ENCODE measurements around the gene FRG2.

DNA sequence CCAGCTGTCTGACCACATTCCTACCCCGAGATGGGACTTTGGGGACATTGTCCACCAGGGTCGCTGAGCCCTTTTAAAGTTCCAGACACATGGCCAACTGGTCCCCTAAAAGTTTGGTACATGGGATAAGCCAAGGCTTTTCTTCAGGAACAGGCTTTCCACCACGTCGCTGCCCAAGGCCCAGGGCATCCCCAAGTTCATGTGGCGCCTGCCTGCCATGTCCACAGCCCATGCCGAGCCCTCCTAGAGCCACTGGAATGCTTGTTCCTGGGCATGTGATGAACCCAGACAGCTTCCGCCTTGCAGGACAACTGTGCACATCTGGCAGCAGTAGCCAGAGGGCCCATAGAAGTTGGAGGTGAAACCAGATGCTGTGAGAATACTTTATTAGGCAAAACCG lies 45.1 kb downstream of the FRG2 start:
- TF ChIP-seq EZH2 (IDR thresholded peaks at IDR 0.05), result no peak
- TF ChIP-seq, protein P1, sequence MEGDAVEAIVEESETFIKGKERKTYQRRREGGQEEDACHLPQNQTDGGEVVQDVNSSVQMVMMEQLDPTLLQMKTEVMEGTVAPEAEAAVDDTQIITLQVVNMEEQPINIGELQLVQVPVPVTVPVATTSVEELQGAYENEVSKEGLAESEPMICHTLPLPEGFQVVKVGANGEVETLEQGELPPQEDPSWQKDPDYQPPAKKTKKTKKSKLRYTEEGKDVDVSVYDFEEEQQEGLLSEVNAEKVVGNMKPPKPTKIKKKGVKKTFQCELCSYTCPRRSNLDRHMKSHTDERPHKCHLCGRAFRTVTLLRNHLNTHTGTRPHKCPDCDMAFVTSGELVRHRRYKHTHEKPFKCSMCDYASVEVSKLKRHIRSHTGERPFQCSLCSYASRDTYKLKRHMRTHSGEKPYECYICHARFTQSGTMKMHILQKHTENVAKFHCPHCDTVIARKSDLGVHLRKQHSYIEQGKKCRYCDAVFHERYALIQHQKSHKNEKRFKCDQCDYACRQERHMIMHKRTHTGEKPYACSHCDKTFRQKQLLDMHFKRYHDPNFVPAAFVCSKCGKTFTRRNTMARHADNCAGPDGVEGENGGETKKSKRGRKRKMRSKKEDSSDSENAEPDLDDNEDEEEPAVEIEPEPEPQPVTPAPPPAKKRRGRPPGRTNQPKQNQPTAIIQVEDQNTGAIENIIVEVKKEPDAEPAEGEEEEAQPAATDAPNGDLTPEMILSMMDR (IDR thresholded peaks at IDR 0.05), result no peak
- no peak for TF ChIP-seq EZH2phosphoT487 (IDR thresholded peaks at IDR 0.05)
